Daoy (cell line): Measurements from ENCODE around the gene HCN2. TPM values are rescaled to one million over a fixed set of nuclear protein-coding genes. Genes with fewer than 3 reads are reported as not detected.
"Not testable (repeated sequence)": the region's sequence is repeated elsewhere in the genome, so short reads cannot be mapped to it uniquely, and the experiment has no call there.

Experiments
- DNase-seq: peaks from one replicate; pipeline ENCODE4 v3.0.0-alpha.2; 2015; ENCODE audit warnings: low read depth
- total RNA-seq: library from RNA; depleted of rRNA; stranded (reverse); fragments of >200 nt; shearing (Covaris generic); gene quantifications from 2 replicates; pipeline ENCODE4 v1.2.3, GENCODE V29; 2014

HCN2 gene
- total RNA-seq, 1 experiment from 2014 or later, result 0.97 TPM

DNA sequence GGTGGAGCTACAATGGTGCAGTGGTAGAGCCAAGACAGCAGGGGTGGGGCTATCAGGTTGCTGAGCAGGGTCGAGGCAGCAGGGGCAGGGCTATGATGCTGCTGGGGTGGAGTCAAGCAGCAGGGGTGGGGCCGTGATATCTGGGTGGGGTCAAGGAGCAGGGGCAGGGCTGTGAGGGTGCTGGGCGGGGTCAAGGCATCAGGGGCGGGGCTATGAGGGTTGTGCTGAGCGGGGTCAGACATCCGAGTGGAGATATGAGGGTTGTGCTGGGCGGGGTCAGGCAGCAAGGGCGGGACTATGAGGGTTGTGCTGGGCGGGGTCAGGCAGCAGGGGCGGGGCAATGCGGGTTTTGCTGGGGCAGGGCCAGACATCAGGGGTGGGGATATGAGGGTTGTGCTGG lies 14.7 kb downstream of the HCN2 start:
- no peak for DNase-seq

DNA sequence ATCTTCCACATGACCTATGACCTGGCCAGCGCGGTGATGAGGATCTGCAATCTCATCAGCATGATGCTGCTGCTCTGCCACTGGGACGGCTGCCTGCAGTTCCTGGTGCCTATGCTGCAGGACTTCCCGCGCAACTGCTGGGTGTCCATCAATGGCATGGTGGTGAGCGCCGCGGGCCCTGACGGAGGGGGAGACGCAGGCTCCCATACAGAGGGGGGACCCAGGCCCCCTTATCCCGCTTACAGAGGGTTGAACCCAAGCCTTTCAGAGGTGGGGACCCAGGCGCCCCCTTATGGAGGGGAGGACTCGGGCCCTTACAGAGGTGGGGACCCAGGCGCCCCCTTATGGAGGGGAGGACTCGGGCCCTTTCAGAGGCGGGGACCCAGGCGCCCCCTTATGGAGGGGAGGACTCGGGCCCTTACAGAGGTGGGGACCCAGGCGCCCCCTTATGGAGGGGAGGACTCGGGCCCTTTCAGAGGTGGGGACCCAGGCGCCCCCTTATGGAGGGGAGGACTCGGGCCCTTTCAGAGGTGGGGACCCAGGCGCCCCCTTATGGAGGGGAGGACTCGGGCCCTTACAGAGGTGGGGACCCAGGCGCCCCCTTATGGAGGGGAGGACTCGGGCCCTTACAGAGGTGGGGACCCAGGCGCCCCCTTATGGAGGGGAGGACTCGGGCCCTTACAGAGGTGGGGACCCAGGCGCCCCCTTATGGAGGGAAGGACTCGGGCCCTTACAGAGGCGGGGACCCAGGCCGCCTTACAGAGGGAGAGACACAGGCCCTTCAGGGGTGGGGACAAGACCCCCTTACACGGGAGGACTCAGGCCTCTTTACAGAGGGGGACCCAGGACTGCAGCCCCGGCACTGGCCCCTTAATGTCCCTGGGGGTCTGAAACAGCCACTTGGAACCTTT lies 15.6 kb downstream of the HCN2 start:
- not testable (repeated sequence) for DNase-seq

GRCh38 chr19:607301-608154 lies 17.8 kb downstream of the HCN2 start:
- no peak for DNase-seq

GRCh38 chr19:608155-609003 lies 18.7 kb downstream of the HCN2 start:
- DNase-seq, result no peak

DNA sequence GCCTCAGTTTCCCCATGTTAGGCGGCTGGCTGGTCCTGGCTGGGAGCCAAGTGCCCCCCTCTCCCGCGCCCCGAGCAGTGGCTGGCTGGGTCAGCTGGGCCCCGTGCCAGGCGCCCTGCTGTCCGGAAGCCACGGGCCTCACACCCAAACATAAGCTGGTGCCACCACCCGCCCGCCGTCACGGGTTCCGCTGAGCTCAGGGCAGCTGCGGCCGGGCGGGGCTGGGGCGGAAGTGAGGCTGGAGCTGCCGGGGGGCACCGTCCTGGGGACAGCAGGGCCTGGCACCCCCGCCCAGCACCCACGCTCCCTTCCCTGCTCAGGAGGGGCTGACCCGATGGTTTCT lies 19.3 kb downstream of the HCN2 start:
- peak; percentile 76 for DNase-seq

DNA sequence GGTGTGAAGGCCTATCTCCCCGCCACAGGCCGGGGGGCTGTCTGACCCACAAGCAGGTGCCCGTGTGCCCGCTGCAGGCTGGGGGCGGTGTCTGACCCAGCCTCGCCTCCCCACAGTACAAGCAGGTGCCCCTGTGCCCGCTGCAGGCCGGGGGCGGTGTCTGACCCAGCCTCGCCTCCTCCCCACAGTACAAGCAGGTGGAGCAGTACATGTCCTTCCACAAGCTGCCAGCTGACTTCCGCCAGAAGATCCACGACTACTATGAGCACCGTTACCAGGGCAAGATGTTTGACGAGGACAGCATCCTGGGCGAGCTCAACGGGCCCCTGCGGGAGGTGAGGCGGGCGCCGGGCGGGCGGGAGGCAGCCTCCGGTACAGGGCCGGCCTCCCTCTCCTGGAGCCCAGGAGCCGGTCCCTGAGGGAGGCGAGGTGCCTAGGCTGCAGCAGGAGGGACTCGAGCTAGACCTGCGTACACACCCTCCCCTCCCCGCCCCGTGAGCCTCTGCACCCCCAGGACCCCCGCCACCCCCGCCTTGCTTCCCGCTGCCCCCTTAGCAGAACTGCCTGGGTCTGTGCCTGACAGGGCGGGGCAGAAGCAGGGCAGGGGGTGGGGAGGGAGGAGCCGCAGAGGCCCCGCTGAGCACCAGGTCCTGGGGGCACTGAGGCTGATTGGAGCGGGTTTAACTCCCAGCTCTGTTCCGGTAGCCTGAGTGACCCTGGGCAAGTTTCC lies 20.6 kb downstream of the HCN2 start:
- peak; percentile 54 for DNase-seq

DNA sequence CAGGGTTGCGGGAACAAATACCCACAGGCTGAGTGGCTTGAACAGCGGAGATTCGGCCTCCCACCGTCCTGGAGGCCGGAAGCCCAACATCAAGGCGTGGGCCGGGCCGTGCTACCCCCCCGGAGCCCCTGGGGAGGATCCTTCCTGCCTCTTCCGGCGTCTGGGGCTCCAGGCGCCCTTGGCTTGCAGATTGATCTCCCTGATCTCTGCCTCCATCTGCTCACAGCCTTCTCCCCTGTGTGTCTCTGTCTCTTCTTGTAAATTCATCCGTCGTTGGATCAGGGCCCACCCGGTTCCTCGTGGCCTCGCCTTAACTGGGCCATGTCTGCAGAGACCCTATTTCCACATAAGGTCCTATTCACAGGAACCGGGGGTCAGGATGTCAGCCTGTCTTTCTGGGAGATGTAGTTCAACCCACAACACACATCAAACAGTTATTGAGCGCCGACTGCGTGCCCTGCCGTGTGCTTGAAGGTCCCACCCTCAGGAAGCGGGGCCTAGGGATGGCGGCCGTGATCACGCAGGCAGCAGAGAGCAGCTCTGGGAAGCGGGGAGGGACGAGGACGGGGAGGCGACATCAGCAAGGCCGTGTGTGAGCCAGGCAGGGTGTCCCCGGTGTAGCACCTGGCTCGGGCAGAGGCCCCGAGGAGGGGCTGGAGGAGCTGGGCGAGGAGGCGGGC lies 21.3 kb downstream of the HCN2 start:
- peak; percentile 97 for DNase-seq

GRCh38 chr19:611481-611868 lies 21.8 kb downstream of the HCN2 start:
- peak; percentile 97 for DNase-seq

- no peak for DNase-seq
These were observed 23.3 kb downstream of the HCN2 start for GRCh38 chr19:612941-613340.

- DNase-seq, result no peak
These were observed 24.3 kb downstream of the HCN2 start for GRCh38 chr19:613732-614567.

DNA sequence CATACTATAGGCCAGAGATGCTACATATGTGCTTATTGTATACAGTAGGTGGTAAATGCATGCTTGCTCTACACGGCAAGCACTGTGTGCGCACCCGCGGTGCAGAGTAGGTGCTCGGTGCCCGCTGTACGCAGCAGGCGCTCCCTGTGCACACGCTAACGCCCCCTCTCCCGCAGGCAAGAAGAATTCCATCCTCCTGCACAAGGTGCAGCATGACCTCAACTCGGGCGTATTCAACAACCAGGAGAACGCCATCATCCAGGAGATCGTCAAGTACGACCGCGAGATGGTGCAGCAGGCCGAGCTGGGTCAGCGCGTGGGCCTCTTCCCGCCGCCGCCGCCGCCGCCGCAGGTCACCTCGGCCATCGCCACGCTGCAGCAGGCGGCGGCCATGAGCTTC lies 25.9 kb downstream of the HCN2 start:
- no peak for DNase-seq

DNA sequence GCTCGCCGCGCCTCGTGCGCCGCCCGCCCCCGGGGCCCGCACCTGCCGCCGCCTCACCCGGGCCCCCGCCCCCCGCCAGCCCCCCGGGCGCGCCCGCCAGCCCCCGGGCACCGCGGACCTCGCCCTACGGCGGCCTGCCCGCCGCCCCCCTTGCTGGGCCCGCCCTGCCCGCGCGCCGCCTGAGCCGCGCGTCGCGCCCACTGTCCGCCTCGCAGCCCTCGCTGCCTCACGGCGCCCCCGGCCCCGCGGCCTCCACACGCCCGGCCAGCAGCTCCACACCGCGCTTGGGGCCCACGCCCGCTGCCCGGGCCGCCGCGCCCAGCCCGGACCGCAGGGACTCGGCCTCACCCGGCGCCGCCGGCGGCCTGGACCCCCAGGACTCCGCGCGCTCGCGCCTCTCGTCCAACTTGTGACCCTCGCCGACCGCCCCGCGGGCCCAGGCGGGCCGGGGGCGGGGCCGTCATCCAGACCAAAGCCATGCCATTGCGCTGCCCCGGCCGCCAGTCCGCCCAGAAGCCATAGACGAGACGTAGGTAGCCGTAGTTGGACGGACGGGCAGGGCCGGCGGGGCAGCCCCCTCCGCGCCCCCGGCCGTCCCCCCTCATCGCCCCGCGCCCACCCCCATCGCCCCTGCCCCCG lies 26.5 kb downstream of the HCN2 start:
- no peak for DNase-seq

DNA sequence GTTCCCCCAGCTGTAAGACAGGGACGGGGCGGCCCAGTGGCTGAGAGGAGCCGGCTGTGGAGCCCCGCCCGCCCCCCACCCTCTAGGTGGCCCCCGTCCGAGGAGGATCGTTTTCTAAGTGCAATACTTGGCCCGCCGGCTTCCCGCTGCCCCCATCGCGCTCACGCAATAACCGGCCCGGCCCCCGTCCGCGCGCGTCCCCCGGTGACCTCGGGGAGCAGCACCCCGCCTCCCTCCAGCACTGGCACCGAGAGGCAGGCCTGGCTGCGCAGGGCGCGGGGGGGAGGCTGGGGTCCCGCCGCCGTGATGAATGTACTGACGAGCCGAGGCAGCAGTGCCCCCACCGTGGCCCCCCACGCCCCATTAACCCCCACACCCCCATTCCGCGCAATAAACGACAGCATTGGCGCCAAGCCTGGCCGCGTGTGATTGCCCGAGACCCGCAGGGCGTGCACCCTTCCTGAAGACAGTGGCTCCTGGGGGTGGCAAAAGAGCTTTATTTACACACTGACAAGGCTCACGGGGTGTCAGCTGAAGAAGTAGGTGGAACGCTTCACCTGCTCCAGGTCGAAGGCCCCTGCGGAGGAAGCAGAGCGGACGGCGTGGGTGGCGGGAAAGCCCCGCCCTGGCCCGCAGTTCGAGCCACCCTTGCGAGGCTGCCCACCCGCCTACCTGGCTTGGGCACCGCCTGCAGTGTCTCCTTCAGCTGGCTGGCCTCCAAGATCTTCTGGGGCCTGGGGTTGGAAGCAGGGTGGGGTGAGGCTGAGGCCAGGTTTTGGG lies 27.3 kb downstream of the HCN2 start:
- DNase-seq, result no peak

DNA sequence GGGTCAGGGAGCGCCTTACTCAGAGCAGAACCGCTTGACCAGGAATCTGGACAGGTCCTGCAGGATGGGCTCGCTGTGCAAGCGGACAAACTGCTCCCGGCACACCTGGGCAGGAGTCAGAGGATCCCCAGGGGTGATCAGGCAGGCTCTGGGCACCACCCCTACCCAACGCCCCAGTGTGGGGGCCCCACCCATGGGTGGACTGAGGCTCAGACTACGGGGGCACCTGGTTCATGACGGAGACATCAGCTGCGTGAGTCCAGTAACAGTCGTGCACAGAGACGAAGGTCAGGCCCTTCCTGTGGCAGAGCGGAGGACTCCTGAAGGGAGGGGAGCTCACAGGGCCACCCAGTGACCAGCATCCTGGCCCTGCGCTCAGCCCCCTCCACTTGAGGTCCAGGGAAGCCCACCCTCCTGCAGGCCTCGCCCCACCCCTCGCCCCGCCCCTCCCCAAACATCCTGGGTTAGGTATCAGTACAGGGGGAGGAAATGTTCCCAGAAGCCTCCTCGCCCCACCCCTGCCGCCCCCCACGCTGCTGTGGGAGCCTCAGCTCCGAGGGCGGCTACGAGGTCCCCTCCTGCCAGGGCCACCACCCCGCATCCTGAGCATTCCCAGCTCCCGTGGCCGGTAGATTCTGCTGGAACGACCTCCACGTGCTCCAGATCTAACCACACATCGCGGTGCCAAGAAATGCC lies 28.0 kb downstream of the HCN2 start:
- no peak for DNase-seq

DNA sequence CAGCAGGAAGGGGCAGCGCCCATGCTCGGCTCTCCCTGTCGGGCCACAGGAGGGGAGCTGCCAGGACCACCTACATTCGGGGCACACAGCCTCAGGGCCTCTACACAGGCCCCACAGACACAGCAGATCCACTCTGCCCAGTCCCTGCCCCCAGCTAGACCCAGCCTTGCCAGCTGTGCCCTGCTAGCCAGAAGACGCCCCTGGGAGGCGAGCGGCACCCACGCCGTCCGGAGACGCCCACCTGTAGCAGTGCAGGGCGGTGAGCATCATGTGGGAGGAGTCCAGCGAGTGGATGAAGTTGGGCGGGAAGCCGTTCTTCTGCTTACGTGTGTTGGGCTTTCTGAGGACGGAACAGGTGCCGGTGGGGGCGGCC lies 28.6 kb downstream of the HCN2 start:
- DNase-seq, result no peak

GRCh38 chr19:618674-619285 lies 29.1 kb downstream of the HCN2 start:
- no peak for DNase-seq

GRCh38 chr19:619286-620002 lies 29.8 kb downstream of the HCN2 start:
- no peak for DNase-seq
